ENCODE data around the gene COPB2. TPM values are rescaled to one million over a fixed set of nuclear protein-coding genes. Genes with fewer than 3 reads are reported as not detected.

Gene COPB2
- total and polyA plus RNA-seq, 2 of the 8 experiments (the other 6 are each of a cell fraction or from before 2014, with no cell fraction given) = 40.3 to 119 TPM

GRCh38 chr3:139342054-139342453 lies 47.4 kb downstream of the COPB2 start:
- no peak overlapping the region for H2AFZ ChIP-seq (ENCODE audit: low read length)
- no peak overlapping the region for H3K4me2 ChIP-seq (ENCODE audit: insufficient read depth in 1 of 2, low read depth in 2 of 2, low read length in 2 of 2)
- TF ChIP-seq RFX5 (IDR thresholded peaks at IDR 0.05; ENCODE audit: borderline replicate concordance, low read depth, low read length) (no peak), TAF7 (optimal IDR thresholded peaks at IDR 0.05; ENCODE audit: borderline replicate concordance, low read depth, low read length) (no peak), E2F6 (IDR thresholded peaks at IDR 0.05) (no peak)
- DNase-seq (ENCODE audit: low read depth in 1 of 2, low spot score in 2 of 2) (no peak), FAIRE-seq (no peak)
- no peaks in the 10 kb centered on the region; a peak in 1 of 7 replicates for H3K4me1 ChIP-seq (replicated peaks in 1 of 4; ENCODE audit: control insufficient read depth in 3 of 4, insufficient read depth in 4 of 4, low read length in 3 of 4)
- no peak overlapping the region for H3K9ac ChIP-seq (replicated peaks in 1 of 4; ENCODE audit: extremely low read depth in 1 of 4, low read depth in 3 of 4, low read length in 3 of 4)
- no peaks in the 10 kb centered on the region for H3K9me3 ChIP-seq (ENCODE audit: insufficient read depth in 2 of 2, low read depth in 1 of 2, low read length in 1 of 2)
- H4K20me1 ChIP-seq (replicated peaks in 1 of 2; ENCODE audit: control insufficient read depth in 1 of 2, insufficient read depth in 2 of 2, low read length in 2 of 2) = no peaks in the 10 kb centered on the region
- no peak overlapping the region for H2AK5ac ChIP-seq (ENCODE audit: low read depth, low read length)
- H3K27ac ChIP-seq (ENCODE audit: low read depth, low read length) = no peak overlapping the region
- peaks cover 4 to 22% of the 10 kb centered on the region in 2 experiments for H3K79me2 ChIP-seq (ENCODE audit: control insufficient read depth in 1 of 2, insufficient read depth in 2 of 2, low read length in 2 of 2)
- no peak overlapping the region for H3K4me3 ChIP-seq (ENCODE audit: extremely low read depth in 1 of 4, insufficient read depth in 2 of 4, low read depth in 3 of 4, low read length in 4 of 4)
- no peak overlapping the region for H2BK5ac ChIP-seq (ENCODE audit: low read depth, low read length)
- H3K14ac ChIP-seq (ENCODE audit: insufficient read length) = no peak overlapping the region
- no peak overlapping the region for H2BK20ac ChIP-seq (ENCODE audit: low read length)
- no peak overlapping the region for H4K91ac ChIP-seq (replicated peaks; ENCODE audit: insufficient read length, low read length)
- POLR2A ChIA-PET (ENCODE audit: partially characterized antibody) = interaction anchor here (1.2 kb wide), 1 partner anchor 10 kb away, joined by 3 read pairs; no protein-coding TSS in a partner anchor
- H3K23ac ChIP-seq (ENCODE audit: insufficient read length) = no peak overlapping the region
- no peak overlapping the region for H3K4ac ChIP-seq (replicated peaks; ENCODE audit: insufficient read length, low read depth, low read length)
- no peaks in the 10 kb centered on the region for H3K79me1 ChIP-seq (ENCODE audit: low read depth, low read length)
- no peak overlapping the region for H4K5ac ChIP-seq (ENCODE audit: insufficient read length, low read depth, low read length)
- H2BK120ac ChIP-seq (replicated peaks; ENCODE audit: low read depth, low read length) = no peak overlapping the region
- H4K8ac ChIP-seq (ENCODE audit: extremely low read depth, insufficient read depth, low read length) = no peak overlapping the region
- H2BK15ac ChIP-seq (ENCODE audit: low read length) = no peak overlapping the region
- peaks cover 0 to 4% (median under 1%) of the 10 kb centered on the region in 4 experiments; a peak in 2 of 8 replicates for H3K36me3 ChIP-seq (ENCODE audit: control insufficient read depth in 2 of 4, insufficient read depth in 4 of 4, low read length in 3 of 4)
- H3K56ac ChIP-seq (replicated peaks; ENCODE audit: insufficient read length, low read depth, low read length) = no peak overlapping the region
- H2BK12ac ChIP-seq (ENCODE audit: low read depth, low read length) = no peak overlapping the region
- CTCF ChIA-PET (ENCODE audit: partially characterized antibody) = interaction anchor here (0.6 to 2.9 kb wide), 5 partner anchors 12 to 22 kb away, joined by 3 to 13 read pairs (median 4); no protein-coding TSS in a partner anchor
- H3K27me3 ChIP-seq (replicated peaks in 1 of 4; ENCODE audit: control insufficient read depth in 3 of 4, extremely low read depth in 1 of 4, insufficient read depth in 3 of 4, low read length in 3 of 4) = peaks cover 0 to 23% (median 10%) of the 10 kb centered on the region in 4 experiments; a peak in 6 of 7 replicates
- H3K18ac ChIP-seq (ENCODE audit: extremely low read depth, low read length) = no peak overlapping the region
- H3K23me2 ChIP-seq (ENCODE audit: low read depth, low read length) = peaks cover 2% of the 10 kb centered on the region

All from H1 (cell line).